GM10266 (cell line): ENCODE results near the gene COL4A1.
"Not testable (repeated sequence)": the region's sequence is repeated elsewhere in the genome, so short reads cannot be mapped to it uniquely, and the experiment has no call there.

Experiments used
- DNase-seq: peaks from one replicate; pipeline ENCODE4 v3.0.0; 2012; ENCODE audit errors: extremely low spot score
- CTCF ChIP-seq: IDR thresholded peaks from 2 replicates; pipeline ENCODE4 v1.5.1; 2012; ENCODE audit warnings: mild to moderate bottlenecking, low read depth; ENCODE audit not compliant: control insufficient read depth, insufficient read depth; ENCODE audit errors: missing control alignments

Gene COL4A1

GRCh38 chr13:110113284-110113764 lies 193.6 kb downstream of the COL4A1 start:
- TF ChIP-seq CTCF = no peak
- no peak for DNase-seq

DNA sequence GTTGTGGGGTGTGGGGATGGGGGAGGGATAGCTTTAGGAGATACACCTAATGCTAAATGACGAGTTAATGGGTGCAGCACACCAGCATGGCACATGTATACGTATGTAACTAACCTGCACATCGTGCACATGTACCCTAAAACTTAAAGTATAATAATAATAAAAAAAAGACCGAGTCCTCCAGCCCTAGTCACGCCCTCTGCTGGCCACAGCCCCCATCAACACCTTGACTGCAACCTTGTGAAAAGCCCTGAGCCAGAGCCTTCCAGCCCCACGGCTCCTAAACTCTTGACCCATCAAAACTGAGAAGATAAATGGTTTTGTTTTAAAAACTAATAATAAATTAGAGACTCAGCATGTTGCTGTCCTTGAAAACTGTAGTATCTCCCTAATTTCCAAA lies 194.6 kb downstream of the COL4A1 start:
- TF ChIP-seq CTCF = peak; percentile 23
- DNase-seq = not testable (repeated sequence)

GRCh38 chr13:110110783-110111182 lies 196.2 kb downstream of the COL4A1 start:
- TF ChIP-seq CTCF = no peak
- no peak for DNase-seq

- TF ChIP-seq CTCF = no peak
- no peak for DNase-seq
Measured at GRCh38 chr13:110109910-110110309, 197.0 kb downstream of the COL4A1 start.

DNA sequence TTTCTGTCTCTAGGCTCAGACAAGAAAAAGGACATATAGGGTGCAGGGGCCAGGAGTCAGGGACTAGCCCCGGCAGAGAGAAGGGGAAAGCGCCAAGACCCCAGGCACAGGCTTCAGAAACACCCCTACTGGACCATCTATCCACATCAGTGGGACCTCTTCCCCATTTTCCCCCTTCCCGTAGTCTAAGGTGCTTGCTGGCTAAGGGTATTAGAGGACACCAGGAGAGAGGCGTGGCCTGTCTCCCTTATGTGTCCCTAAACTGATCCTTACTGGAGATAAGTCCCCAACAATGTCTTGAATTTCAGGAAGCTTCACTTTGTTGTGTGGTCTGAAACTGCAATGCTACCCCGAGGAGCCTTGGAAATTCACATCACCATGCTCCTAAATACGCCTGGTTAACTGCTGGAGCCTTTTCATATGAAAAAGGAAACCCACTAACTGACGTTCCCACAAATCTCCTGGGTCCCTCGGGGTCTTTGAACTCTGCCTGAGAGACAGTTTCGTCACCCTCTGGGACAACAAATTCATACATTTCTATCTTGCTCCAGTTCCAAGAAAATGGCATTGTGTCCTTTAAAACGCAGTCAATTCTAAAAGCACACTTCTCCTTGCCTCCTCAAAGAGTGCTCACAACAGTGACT lies 197.7 kb downstream of the COL4A1 start:
- no peak for TF ChIP-seq CTCF
- no peak for DNase-seq

- peak; percentile 42 for DNase-seq
- TF ChIP-seq CTCF = peak; percentile 35
Measured at GRCh38 chr13:110108348-110109139, 198.4 kb downstream of the COL4A1 start.
